Measurements from ENCODE around the gene OR14J1.
"Not testable (repeated sequence)": the region's sequence is repeated elsewhere in the genome, so short reads cannot be mapped to it uniquely, and the experiment has no call there.

The OR14J1 gene

GRCh38 chr6:29301316-29301715 is at the start of gene OR14J1:
TSS of gene OR14J1 (plus strand) at chr6:29301701. CDS start at chr6:29306690, 4,989 bp downstream.
- DNase-seq = no peak

GRCh38 chr6:29251736-29252135 is 49.8 kb upstream of the OR14J1 start:
- no peak for DNase-seq

- DNase-seq = no peak
Measured at GRCh38 chr6:29255530-29255929, 46.0 kb upstream of the OR14J1 start.

GRCh38 chr6:29259721-29260120 is 41.8 kb upstream of the OR14J1 start:
- no peak for DNase-seq

- no peak for DNase-seq
Measured at GRCh38 chr6:29263001-29263400, 38.5 kb upstream of the OR14J1 start.

- DNase-seq = no peak
Measured at GRCh38 chr6:29294499-29294914, 7.0 kb upstream of the OR14J1 start.

- no peak for DNase-seq
Measured at GRCh38 chr6:29295181-29295585, 6.3 kb upstream of the OR14J1 start.

- no peak for DNase-seq
Measured at GRCh38 chr6:29295623-29296022, 5.9 kb upstream of the OR14J1 start.

- no peak for DNase-seq
Measured at GRCh38 chr6:29319931-29320330, 18.4 kb downstream of the OR14J1 start.

GRCh38 chr6:29323332-29323731 is 21.8 kb downstream of the OR14J1 start:
- not testable (repeated sequence) for DNase-seq

GRCh38 chr6:29325777-29326176 is 24.3 kb downstream of the OR14J1 start:
- DNase-seq = no peak

GRCh38 chr6:29332676-29333075 is 31.2 kb downstream of the OR14J1 start:
- no peak for DNase-seq

- no peak for DNase-seq
Measured at GRCh38 chr6:29336269-29336668, 34.8 kb downstream of the OR14J1 start.

GRCh38 chr6:29345380-29345779 is 43.9 kb downstream of the OR14J1 start:
- no peak for DNase-seq

GRCh38 chr6:29349348-29349747 is 47.8 kb downstream of the OR14J1 start:
- not testable (repeated sequence) for DNase-seq

- DNase-seq = no peak
Measured at GRCh38 chr6:29354980-29355379, 53.5 kb downstream of the OR14J1 start.

GRCh38 chr6:29355603-29356002 is 54.1 kb downstream of the OR14J1 start:
- DNase-seq = no peak
